Measurements from ENCODE around the gene MEPCE. TPM values are rescaled to one million over a fixed set of nuclear protein-coding genes. Genes with fewer than 3 reads are reported as not detected.
"Not testable (repeated sequence)": the region's sequence is repeated elsewhere in the genome, so short reads cannot be mapped to it uniquely, and the experiment has no call there.

MEPCE gene
- total RNA-seq, 1 experiment from 2014 or later, result 49.7 TPM

- DNase-seq (ENCODE audit: low read depth), result no peak
- in situ Hi-C loops (cut with HindIII; ENCODE audit: low pct_unique_long_range_greater_than_20kb, low sequenced_read_pairs), result no loop called here
These were observed 1.7 kb downstream of the MEPCE start for GRCh38 chr7:100431286-100431735.

- in situ Hi-C loops (cut with HindIII; ENCODE audit: low pct_unique_long_range_greater_than_20kb, low sequenced_read_pairs), result no loop called here
- no peak for DNase-seq (ENCODE audit: low read depth)
These were observed 2.4 kb downstream of the MEPCE start for GRCh38 chr7:100432053-100432452.

DNA sequence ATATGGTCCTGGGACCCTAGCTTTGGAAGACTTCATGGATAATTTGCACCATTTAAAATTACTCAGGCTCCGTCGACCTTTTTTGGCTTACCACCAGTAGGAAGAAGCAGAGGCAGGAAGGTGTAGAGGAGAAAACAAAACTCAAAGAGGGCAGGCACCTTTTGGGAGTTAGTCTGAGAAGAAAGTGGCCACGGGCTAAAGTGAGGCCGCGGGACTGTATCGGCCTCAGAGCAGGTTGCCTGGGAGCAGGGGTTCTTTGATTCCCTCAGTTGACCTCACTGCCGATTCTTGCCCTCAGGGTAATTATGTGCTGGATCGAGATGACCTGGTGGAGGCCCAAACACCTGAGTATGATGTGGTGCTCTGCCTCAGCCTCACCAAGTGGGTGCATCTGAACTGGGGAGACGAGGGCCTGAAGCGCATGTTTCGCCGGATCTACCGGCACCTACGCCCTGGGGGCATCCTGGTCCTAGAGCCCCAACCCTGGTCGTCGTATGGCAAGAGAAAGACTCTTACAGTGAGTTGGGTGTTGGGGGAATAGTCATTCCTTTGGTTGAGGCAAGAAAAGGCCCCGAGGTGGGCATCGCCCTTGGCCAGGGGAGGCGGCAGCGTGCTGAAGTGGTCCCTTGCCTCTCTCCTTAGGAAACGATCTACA, 3.1 kb downstream of the MEPCE start:
- DNase-seq (ENCODE audit: low read depth), result no peak
- in situ Hi-C loops (cut with HindIII; ENCODE audit: low pct_unique_long_range_greater_than_20kb, low sequenced_read_pairs), result no loop called here

DNA sequence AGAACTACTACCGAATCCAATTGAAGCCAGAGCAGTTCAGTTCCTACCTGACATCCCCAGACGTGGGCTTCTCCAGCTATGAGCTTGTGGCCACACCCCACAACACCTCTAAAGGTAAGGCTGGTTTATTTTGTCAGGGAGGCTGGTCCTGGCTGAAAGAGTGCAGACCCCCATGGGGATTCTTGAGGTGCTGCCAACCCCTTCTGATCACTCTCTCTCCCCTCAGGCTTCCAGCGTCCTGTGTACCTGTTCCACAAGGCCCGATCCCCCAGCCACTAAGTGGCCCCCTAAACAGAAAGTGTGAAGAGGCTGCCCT, 3.6 kb downstream of the MEPCE start:
- DNase-seq (ENCODE audit: low read depth), result no peak
- in situ Hi-C loops (cut with HindIII; ENCODE audit: low pct_unique_long_range_greater_than_20kb, low sequenced_read_pairs), result no loop called here

DNA sequence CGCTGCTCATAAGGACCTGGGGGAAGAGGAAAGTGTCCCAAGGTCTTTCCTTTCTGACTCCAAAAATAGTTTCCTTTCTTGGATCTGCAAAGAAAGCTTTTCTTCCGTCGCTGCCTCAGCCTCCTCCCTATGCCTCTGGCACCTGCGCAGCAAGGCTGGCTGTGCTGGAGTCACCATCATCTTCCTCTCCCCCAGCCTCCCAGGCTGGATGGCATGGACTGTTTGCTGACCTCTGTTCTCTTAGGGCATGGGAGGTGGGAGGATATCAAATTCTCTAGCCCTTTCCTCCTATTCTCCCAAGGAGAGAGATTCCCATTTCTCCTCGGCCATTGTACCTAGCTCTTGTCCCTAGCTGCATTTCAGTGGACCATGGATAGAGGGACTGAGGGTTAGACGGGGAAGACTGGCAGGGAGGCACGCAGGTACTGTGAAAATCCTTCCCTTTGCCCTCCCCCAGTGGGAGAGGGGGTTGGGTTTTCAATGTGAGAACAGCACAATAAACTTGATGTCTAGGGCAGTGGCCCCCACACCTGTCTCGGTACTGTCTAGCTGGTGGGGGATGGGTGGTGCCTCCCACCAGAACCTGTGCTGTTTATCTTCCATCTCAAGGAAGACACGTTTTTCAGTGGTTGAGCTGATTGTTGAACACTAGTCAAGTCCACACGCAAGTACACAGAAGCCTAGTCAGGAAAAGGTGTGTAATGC, 4.1 kb downstream of the MEPCE start:
- no peak for DNase-seq (ENCODE audit: low read depth)
- in situ Hi-C loops (cut with HindIII; ENCODE audit: low pct_unique_long_range_greater_than_20kb, low sequenced_read_pairs), result no loop called here

- DNase-seq (ENCODE audit: low read depth), result no peak
- in situ Hi-C loops (cut with HindIII; ENCODE audit: low pct_unique_long_range_greater_than_20kb, low sequenced_read_pairs), result no loop called here
These were observed 4.9 kb downstream of the MEPCE start for GRCh38 chr7:100434297-100435144.

- in situ Hi-C loops (cut with HindIII; ENCODE audit: low pct_unique_long_range_greater_than_20kb, low sequenced_read_pairs), result no loop called here
- DNase-seq (ENCODE audit: low read depth), result peak; percentile 42
These were observed 6.0 kb downstream of the MEPCE start for GRCh38 chr7:100435401-100436304.

DNA sequence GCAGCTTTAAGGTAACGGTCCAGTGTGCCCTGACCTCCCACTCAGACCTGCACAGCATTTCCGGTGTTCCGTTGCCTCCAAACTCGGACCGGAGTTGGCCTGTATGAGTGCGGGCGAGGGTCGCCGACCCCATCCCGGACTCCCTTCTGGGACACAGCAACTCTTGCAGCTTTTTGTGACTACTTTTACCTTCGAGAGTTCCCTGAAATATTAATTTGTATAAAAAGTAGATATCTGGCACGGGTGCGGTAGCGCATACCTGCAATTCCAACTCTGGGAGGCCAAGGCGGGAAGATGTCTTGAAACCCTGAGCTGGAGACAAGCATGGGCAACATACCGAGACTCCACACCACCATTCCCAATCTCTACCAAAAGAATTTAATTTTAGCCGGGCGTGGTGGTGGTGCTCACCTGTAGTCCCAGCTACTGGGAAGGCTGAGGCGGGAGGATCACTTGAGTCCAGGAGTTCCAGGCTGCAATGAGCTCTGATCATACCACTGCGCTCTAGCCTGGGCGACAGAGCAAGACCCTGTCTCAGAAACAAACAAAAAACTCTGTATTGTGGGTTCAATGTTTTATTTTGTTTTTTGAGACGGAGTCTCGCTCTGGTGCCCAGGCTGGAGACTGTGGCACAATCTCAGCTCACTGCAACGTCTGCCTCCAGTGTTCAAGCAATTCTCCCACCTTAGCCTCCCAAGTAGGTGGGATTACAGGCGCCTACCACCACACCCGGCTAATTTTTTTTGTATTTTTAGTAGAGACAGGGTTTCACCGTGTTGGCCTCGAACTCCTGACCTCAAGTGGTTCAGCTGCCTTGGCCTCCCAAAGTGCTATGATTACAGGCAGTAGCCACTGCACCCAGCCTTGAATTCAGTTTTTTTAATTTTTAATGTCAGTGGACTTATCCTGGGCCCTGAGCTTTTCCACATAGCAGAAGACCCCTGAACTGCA, 7.8 kb downstream of the MEPCE start:
- no peak for DNase-seq (ENCODE audit: low read depth)
- in situ Hi-C loops (cut with HindIII; ENCODE audit: low pct_unique_long_range_greater_than_20kb, low sequenced_read_pairs), result no loop called here

GRCh38 chr7:100438172-100438571, 8.5 kb downstream of the MEPCE start:
- no peak for DNase-seq (ENCODE audit: low read depth)
- in situ Hi-C loops (cut with HindIII; ENCODE audit: low pct_unique_long_range_greater_than_20kb, low sequenced_read_pairs), result no loop called here

- DNase-seq (ENCODE audit: low read depth); in situ Hi-C loops (cut with HindIII; ENCODE audit: low pct_unique_long_range_greater_than_20kb, low sequenced_read_pairs): not testable (repeated sequence)
These were observed 9.1 kb downstream of the MEPCE start for GRCh38 chr7:100438731-100439130.

GRCh38 chr7:100439244-100439643, 9.6 kb downstream of the MEPCE start:
- DNase-seq (ENCODE audit: low read depth); in situ Hi-C loops (cut with HindIII; ENCODE audit: low pct_unique_long_range_greater_than_20kb, low sequenced_read_pairs): not testable (repeated sequence)

DNA sequence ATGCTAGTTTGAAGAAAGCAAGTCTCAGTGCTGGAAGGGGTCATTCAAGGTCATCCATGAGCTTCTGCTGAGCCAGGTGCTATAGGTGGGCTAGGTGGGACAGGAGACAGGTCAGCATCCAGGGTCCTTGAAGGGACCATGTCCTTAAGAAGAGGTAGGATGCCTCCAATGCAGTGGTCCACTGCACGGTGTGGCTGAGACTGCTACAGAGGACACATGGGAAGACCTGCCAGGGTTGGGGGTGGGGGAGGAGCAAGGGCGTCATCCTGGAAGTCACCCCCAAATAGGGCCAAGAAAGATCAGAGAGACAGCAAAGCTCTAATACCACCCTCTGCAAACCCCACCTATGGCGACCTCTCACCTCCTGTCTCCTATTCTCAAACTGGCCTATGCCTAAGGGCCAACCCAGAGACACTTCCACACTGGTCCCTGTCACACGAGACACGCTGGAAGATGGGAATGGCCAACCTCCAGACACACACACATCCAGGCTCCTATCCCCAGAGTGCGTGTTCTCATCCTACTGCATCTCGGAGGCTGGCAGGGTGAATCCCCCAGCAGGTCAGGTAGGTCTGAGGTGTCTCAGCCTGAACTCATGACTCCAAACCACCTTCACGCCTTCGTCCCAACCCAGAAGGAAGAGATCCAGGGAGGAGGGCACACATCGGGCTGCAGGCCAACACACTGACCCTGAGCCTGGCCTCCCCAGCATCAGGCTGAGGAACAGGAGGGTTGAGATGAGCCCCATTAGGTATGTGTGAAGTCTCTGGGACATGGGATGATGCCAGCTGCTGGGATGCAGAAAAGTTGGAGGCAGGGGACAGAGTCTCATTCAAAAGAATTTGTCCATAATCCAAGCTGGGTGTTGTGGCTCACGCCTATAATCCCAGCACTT, 12.3 kb downstream of the MEPCE start:
- in situ Hi-C loops (cut with HindIII; ENCODE audit: low pct_unique_long_range_greater_than_20kb, low sequenced_read_pairs), result no loop called here
- no peak for DNase-seq (ENCODE audit: low read depth)

GRCh38 chr7:100443096-100443840, 13.6 kb downstream of the MEPCE start:
- DNase-seq (ENCODE audit: low read depth), result no peak
- in situ Hi-C loops (cut with HindIII; ENCODE audit: low pct_unique_long_range_greater_than_20kb, low sequenced_read_pairs), result no loop called here

GRCh38 chr7:100444311-100445278, 15.0 kb downstream of the MEPCE start:
- in situ Hi-C loops (cut with HindIII; ENCODE audit: low pct_unique_long_range_greater_than_20kb, low sequenced_read_pairs), result no loop called here
- peak; percentile 65 for DNase-seq (ENCODE audit: low read depth)

DNA sequence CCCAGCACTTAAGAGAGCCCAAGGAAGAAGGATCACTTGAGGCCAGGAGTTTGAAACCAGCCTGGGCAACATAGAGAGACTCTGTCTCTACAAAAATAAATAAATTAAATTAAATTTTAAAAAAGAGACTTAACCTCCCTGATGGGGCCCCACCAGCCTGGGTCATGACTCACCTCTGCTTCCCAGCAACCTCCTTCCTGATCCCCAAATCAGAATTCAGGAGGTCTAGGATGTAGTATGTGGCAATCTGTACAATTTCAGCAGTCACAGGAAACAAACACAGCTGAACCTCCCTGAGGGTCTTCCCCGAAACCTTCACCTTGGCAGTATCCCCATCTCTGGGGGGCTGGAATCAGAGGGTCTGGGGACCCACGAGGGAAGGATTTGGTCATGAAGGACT, 16.4 kb downstream of the MEPCE start:
- in situ Hi-C loops (cut with HindIII; ENCODE audit: low pct_unique_long_range_greater_than_20kb, low sequenced_read_pairs), result no loop called here
- DNase-seq (ENCODE audit: low read depth), result no peak

Data from Caki2 (cell line).